ENCODE measurements around the gene MARCHF3.
"Not testable (repeated sequence)": the region's sequence is repeated elsewhere in the genome, so short reads cannot be mapped to it uniquely, and the experiment has no call there.

The MARCHF3 gene

GRCh38 chr5:127011153-127011552 lies 19.2 kb downstream of the MARCHF3 start:
- peak; percentile 44 for DNase-seq

DNA sequence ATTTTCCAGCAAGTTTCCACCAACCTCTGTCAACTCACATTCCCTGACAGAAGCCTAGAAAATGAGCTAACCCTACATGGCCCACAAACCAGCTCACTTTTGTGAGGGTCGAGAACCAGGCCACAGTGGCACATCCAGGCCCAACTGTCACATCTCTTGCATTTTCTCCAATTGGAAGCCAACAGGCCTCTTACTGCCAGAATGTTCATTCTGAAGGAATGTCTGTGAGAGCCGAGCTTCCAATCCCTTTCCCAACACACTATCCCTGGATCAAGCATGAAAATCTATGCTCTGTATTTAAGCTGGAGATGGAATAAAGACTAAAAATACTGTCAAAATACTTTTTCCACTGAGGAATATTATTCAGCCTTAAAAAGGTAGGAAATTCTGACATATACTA lies 20.0 kb downstream of the MARCHF3 start:
- no peak for DNase-seq

- DNase-seq, result no peak
Measured at GRCh38 chr5:127009784-127010183, 20.6 kb downstream of the MARCHF3 start.

DNA sequence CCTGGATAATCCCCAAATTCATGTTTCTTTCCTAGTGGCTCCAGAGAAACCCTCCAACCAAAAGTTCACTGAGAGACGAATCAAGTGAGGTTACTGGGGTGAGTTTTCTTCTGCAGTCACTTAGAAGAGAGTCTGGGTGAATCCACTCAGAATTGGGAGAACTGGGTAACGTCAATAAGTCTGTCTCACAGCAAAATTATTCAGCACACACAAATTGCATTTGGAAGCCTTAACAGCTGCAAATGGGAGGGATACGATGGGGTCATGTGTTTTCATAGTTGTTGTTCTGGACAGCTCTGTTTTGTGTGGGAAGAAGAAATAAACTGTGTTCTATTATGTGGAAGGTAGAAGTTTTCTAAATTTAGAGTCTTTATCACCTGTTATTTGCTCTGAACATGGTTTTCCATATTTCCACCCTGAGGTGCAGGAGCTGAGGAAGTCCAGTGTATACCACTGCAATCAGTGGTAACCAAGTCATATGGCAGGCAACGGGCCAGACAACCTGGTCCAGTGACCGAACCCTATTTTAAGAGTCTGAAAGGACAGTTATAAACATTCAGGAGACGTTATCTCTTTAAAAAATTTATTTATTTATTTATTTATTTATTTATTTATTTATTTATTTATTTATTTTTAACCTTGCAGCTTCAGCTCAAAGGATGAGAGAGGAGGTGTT lies 21.9 kb downstream of the MARCHF3 start:
- DNase-seq, result no peak

GRCh38 chr5:127007522-127007921 lies 22.8 kb downstream of the MARCHF3 start:
- DNase-seq, result no peak

GRCh38 chr5:127006744-127007143 lies 23.6 kb downstream of the MARCHF3 start:
- DNase-seq, result no peak

GRCh38 chr5:127005282-127005681 lies 25.1 kb downstream of the MARCHF3 start:
- DNase-seq, result not testable (repeated sequence)

GRCh38 chr5:127004721-127005120 lies 25.6 kb downstream of the MARCHF3 start:
- DNase-seq, result no peak

GRCh38 chr5:127003798-127004495 lies 26.4 kb downstream of the MARCHF3 start:
- DNase-seq, result no peak

- no peak for DNase-seq
Measured at GRCh38 chr5:127002390-127002789, 28.0 kb downstream of the MARCHF3 start.

GRCh38 chr5:127001621-127002296 lies 28.6 kb downstream of the MARCHF3 start:
- DNase-seq, result peak; percentile 95

GRCh38 chr5:126998895-126999570 lies 31.3 kb downstream of the MARCHF3 start:
- DNase-seq, result no peak

DNA sequence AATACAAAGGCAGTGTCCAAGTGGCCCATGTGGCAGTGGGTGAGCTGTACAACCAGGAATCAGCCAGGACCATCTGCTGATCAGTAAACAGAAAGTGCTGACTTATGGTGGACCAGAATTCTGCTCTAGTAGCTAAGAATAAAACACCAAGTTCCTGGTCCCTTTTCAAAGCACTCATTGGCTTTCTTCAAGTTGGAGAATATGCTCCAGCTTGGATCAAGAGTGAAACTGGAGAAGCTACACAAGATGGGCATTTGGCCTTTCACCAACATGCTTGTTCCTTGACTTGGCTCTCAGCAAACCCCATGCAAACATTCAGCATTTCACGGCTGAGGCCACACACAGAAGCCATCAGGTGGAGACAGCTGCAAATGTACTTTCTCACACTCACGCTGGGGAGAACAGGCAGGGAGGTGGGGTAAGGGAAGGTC lies 32.1 kb downstream of the MARCHF3 start:
- DNase-seq, result peak; percentile 21

GRCh38 chr5:126995689-126996088 lies 34.7 kb downstream of the MARCHF3 start:
- no peak for DNase-seq

GRCh38 chr5:126995039-126995438 lies 35.3 kb downstream of the MARCHF3 start:
- no peak for DNase-seq

- no peak for DNase-seq
Measured at GRCh38 chr5:126994485-126994884, 35.9 kb downstream of the MARCHF3 start.

DNA sequence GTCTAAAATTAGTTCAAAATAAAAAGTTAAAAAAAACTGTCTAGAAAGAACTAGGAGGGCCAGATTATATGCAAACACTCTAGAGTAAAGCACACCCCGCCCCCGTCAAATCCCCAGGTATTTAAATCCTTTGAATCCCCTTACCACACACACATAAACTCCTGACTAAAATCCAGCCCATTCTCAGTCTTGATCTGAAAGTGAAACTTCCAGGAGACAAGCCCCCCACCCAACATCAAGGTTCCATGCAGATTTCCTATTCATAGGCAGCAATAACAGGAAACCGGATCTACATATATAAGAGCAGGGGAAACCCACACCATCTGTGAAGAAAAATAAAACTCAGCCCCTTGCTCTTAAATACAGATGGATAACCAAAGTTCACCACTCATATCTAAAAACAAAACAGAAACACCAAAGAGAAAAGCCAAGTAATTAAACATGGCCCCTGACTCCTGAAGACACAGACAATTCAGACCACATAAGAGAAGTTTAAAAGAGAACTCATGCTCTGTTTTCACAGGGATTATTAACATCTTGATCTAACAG lies 42.3 kb downstream of the MARCHF3 start:
- no peak for DNase-seq

DNA sequence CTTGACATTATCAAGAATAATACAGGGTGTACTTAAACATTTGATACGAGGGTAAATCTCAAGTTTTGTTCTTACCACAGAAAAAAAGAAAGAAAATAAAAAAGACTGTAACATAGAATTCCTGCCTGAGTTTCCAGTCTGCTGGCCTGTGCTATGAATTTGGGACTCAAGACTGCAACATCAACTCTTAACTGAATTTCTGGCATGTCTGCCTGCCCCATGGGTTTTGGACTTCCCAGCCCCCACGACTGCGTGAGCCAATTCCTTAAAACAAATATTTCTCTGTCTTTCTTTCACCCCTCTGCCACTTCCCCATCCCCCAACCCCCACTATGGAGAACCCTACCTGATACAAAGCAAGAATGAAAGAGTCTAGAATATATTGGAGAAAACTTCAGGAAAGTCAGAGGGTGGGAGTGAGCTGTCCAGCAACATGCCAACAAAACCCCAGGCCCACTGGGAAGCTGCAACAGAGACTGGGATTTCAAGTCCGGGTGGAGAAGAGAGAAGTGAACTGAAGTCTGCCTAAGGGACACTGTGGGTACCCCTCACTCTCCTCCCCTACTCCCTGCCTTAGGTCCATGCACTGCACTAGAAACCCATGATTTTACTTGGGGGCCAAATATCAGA lies 43.0 kb downstream of the MARCHF3 start:
- DNase-seq, result no peak

DNA sequence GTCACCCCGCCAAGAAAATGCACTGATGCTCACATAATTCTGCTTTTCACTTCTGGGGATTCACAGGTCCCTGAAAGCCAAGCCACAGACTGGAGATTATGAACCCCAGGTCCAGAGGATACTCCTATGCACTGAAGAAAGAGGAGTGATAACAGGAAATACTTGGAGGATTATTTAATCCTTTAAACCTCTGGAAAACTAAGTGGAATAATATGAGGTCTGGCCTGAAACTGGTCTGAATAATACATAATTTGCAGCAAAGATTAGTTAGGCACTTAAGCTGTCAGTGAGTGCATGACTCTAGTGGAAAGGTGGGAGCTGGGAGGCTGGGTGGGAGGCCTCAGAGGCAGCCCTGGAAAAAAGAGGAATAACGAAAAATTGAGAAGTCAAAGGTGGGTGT lies 45.7 kb downstream of the MARCHF3 start:
- DNase-seq, result peak; percentile 41

DNA sequence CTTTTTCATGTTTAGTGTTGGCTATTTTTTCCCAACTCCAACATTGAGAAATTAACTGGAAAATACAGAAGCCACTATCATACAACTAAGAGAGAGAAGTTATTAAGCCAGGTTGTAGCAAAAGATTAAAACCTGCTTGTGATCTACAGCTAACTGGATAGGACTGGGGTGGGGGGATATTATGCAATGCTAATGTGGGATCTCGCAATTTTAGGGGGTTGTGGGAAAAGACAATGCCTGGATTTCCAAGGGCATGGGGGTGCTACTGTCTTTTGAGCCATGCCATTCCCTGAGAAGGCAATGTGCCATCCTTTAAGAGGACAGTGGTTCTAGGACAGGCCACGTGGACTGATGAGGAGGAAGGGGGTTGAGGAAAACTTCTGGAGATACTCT lies 46.5 kb downstream of the MARCHF3 start:
- DNase-seq, result no peak

GRCh38 chr5:126982926-126983873 lies 47.2 kb downstream of the MARCHF3 start:
- DNase-seq, result no peak

Data from fibroblast of skin of back (primary cell).